Measurements from ENCODE around the gene PLOD3. TPM values are rescaled to one million over a fixed set of nuclear protein-coding genes. Genes with fewer than 3 reads are reported as not detected.

PLOD3 gene
- polyA plus RNA-seq, 1 experiment: 187 TPM

DNA sequence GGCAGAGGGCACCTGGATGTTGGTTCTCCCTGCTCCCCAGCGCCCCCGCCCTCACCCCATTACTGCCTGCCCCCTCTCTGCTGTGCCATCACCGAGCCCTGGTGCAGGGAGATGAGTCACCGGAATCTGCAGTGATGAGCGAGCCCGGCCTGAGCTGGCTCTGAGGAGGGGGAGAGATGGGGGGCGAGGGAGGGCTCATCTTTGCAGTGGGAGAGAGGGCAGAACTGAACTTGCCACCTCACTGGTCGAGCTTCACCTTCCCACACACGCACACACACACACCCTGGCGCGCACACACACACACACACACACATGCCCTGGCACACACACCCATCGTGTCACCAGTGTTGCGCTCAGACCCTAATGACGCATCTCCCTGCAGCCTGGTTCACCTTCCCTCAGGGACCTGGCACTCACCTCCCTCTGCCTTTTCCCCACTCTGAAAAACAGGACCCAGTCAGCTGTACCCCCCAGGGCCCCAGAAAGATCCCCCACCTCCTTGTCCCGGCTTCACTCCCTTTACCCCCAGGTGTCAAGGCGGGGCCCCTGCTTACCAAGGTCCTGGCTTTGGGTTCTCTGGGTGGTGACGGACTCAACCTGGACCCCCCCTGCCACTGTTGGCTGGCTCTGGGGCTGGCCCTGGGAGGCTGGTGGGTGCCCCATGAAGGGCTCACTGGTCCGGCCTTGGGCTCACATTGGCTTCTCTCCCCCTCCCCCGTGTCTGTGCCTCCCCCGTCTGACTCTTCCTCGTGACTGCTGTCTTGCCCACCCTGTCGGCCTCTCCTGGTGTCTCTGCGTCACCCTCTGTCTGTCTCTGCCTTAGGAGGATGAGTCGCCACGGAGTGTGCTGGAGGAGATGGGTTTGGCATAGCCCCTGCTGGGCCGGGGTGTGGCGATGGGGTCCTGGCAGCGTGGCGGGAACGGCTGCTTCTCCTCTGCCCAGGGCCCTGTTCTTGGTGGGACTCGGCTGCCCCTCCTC, 57.4 kb downstream of the PLOD3 start:
- CTCF ChIA-PET: interaction anchor here (1.2 to 4.9 kb wide), 3 partner anchors 11 to 266 kb away, joined by 3 to 28 read pairs (median 7); no protein-coding TSS in a partner anchor
- no peak for DNase-seq (ENCODE audit: low read depth)
- H3K36me3 ChIP-seq (ENCODE audit: control insufficient read depth, insufficient read depth, low read length): peaks cover 19% of the 10 kb centered on the region
- TF ChIP-seq CTCF (IDR thresholded peaks at IDR 0.05; ENCODE audit: insufficient read depth, low read depth, low read length): no peak
- H3K27me3 ChIP-seq (ENCODE audit: control insufficient read depth, insufficient read depth, low read length): no peaks in the 10 kb centered on the region; the same call in 1 of the 2 replicates
- H3K4me3 ChIP-seq (ENCODE audit: low read depth, low read length): no peak overlapping the region
- POLR2A ChIA-PET: no interaction called here

DNA sequence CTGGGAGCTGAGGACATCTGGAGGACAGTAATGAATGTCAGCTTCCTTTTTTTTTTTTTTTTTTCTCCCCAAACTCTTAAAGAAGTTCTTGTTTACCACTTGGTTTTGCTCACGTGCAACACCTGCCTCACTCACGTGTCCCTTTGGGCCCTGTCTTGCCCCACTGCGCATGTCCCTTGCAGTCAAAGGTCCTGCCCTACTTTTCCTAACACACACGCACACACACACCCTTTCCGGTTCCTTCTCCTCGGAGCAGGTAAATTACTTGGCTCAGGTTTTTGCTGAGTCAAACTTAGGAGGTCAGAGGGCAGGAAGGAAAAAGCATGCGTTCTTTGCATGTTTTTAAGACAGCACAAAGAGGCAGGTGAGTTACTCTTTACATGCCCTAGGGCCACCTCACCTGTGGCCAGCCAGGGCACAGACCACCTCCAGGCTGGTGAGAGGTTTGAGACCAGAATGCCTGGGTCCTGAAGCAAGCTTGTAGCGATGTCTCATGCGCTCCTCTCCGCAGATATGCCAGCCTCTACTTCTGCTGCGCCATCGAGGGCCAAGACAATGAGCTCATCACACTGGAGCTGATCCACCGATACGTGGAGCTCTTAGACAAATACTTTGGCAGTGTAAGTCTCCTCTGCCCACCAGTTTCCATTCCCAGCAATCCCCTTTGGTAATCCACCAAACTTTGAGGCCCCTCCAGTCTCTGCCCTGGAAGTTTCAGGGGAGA, 60.4 kb downstream of the PLOD3 start:
- POLR2A ChIA-PET: interaction anchor here (0.6 kb wide), 2 partner anchors 49 to 91 kb away, joined by 4 to 6 read pairs; no protein-coding TSS in a partner anchor
- Histone ChIP-seq H3K27me3 (ENCODE audit: control insufficient read depth, insufficient read depth, low read length) (0 out of 2 replicates have a peak, but pooled peaks cover 2% of the 10 kb centered on the region), H3K4me3 (ENCODE audit: low read depth, low read length) (no peak overlapping the region), H3K36me3 (ENCODE audit: control insufficient read depth, insufficient read depth, low read length) (peaks cover 19% of the 10 kb centered on the region)
- no peak for TF ChIP-seq CTCF (IDR thresholded peaks at IDR 0.05; ENCODE audit: insufficient read depth, low read depth, low read length)
- CTCF ChIA-PET: interaction anchor here (0.7 to 4.9 kb wide), 7 partner anchors 8 to 524 kb away, joined by 3 to 28 read pairs (median 5); partner anchors contain the start of genes TRIM56 and VGF
- no peak for DNase-seq (ENCODE audit: low read depth)

DNA sequence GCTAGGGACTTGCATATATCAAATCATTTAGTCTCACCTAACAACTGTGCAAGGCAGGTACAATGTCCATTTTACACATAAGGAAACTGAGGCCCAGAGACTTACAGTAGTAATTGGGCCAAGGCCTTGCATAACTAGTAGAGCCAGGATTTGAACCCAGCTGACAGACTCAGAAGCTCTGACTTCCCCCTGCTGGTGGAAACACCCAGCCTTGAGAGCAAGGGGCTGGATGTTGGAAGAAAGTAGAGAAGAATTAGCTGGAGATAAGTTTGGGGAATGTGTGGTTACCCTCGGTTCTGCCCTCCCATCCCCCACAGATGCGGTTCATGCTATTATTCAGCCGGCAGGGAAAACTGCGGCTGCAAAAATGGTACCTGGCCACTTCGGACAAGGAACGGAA, 61.1 kb downstream of the PLOD3 start:
- peaks cover 19% of the 10 kb centered on the region for H3K36me3 ChIP-seq (ENCODE audit: control insufficient read depth, insufficient read depth, low read length)
- no peak for DNase-seq (ENCODE audit: low read depth)
- 0 out of 2 replicates have a peak, but pooled peaks cover 2% of the 10 kb centered on the region for H3K27me3 ChIP-seq (ENCODE audit: control insufficient read depth, insufficient read depth, low read length)
- ChIA-PET POLR2A (interaction anchor here (0.6 kb wide), 2 partner anchors 50 to 90 kb away, joined by 4 to 6 read pairs; no protein-coding TSS in a partner anchor), CTCF (interaction anchor here (0.7 to 4.9 kb wide), 5 partner anchors 9 to 122 kb away, joined by 3 to 28 read pairs (median 3); partner anchors contain the start of gene VGF)
- no peak overlapping the region for H3K4me3 ChIP-seq (ENCODE audit: low read depth, low read length)
- peak; percentile 11; the same call in 1 of the 2 replicates for TF ChIP-seq CTCF (IDR thresholded peaks at IDR 0.05; ENCODE audit: insufficient read depth, low read depth, low read length)

Small RNA genes within 50 kb of the gene (small RNA-seq; reads per million reads assigned to genes)
- gene MIR4653 (ENCODE audit: insufficient read length, low read depth, low replicate concordance): 4.6 reads per million, percentile 59 among the genes with 10 or more reads in this experiment

Other genes starting within 250 kb of the PLOD3 start
- 0.89 and 2.0 TPM in 2 replicates for gene MUC12, start 248.0 kb downstream of the PLOD3 start, polyA plus RNA-seq (2011; rRNA removed)
- gene MUC17, start 197.5 kb downstream of the PLOD3 start, polyA plus RNA-seq (2011; rRNA removed): not detected in 2 replicates
- 3.2 and 4.9 TPM in 2 replicates for gene TRIM56, start 132.1 kb downstream of the PLOD3 start, polyA plus RNA-seq (2011; rRNA removed)
- gene SERPINE1, start 90.5 kb downstream of the PLOD3 start, polyA plus RNA-seq (2011; rRNA removed): 1,118 and 1,433 TPM in 2 replicates
- 186 and 270 TPM in 2 replicates for gene AP1S1, start 63.1 kb downstream of the PLOD3 start, polyA plus RNA-seq (2011; rRNA removed)
- gene VGF, start 52.0 kb downstream of the PLOD3 start, polyA plus RNA-seq (2011; rRNA removed): 0.04 TPM in 1 of 2 replicates, not detected in the other
- 0.02 TPM in 1 of 2 replicates, not detected in the other for gene NAT16, start 37.3 kb downstream of the PLOD3 start, polyA plus RNA-seq (2011; rRNA removed)
- gene MOGAT3, start 16.5 kb downstream of the PLOD3 start, polyA plus RNA-seq (2011; rRNA removed): not detected in 2 replicates
- 49.2 and 53.0 TPM in 2 replicates for gene ZNHIT1, start 584 bp upstream of the PLOD3 start, polyA plus RNA-seq (2011; rRNA removed)
- 2.7 and 3.7 TPM in 2 replicates for gene CLDN15, start 20.2 kb upstream of the PLOD3 start, polyA plus RNA-seq (2011; rRNA removed)
- gene FIS1, start 27.5 kb upstream of the PLOD3 start, polyA plus RNA-seq (2011; rRNA removed): 276 and 329 TPM in 2 replicates
- gene IFT22, start 104.2 kb upstream of the PLOD3 start, polyA plus RNA-seq (2011; rRNA removed): 59.0 and 65.2 TPM in 2 replicates
- gene COL26A1, start 145.3 kb upstream of the PLOD3 start, polyA plus RNA-seq (2011; rRNA removed): 0.29 and 0.48 TPM in 2 replicates

All from BJ (cell line).